ENCODE results near the gene MX1.

Gene MX1

DNA sequence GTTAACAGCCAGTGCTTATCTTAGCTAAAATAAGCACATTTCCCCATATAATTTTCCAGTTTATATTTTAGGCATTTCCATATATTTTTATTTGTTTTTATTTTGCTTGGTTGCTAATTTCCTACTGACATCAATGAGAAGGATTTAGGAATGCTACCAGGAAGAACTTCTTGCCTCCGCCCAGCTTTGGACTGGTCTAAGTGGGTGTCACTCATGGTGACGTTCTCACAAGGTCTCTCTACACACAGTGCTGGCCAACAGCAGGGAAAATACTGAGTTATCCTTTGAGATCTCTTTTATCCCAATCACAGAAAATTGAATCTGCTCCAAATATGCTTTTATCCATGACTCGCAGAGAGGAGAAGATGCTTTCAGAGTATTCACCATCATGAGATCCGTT is 13.2 kb downstream of the MX1 start:
- H3K4me3 ChIP-seq (replicated peaks; ENCODE audit: insufficient read depth, low read length): no peak overlapping the region
- H3K27me3 ChIP-seq (ENCODE audit: insufficient read depth, poor library complexity, severe bottlenecking): no peaks in the 10 kb centered on the region
- TF ChIP-seq, protein P1, sequence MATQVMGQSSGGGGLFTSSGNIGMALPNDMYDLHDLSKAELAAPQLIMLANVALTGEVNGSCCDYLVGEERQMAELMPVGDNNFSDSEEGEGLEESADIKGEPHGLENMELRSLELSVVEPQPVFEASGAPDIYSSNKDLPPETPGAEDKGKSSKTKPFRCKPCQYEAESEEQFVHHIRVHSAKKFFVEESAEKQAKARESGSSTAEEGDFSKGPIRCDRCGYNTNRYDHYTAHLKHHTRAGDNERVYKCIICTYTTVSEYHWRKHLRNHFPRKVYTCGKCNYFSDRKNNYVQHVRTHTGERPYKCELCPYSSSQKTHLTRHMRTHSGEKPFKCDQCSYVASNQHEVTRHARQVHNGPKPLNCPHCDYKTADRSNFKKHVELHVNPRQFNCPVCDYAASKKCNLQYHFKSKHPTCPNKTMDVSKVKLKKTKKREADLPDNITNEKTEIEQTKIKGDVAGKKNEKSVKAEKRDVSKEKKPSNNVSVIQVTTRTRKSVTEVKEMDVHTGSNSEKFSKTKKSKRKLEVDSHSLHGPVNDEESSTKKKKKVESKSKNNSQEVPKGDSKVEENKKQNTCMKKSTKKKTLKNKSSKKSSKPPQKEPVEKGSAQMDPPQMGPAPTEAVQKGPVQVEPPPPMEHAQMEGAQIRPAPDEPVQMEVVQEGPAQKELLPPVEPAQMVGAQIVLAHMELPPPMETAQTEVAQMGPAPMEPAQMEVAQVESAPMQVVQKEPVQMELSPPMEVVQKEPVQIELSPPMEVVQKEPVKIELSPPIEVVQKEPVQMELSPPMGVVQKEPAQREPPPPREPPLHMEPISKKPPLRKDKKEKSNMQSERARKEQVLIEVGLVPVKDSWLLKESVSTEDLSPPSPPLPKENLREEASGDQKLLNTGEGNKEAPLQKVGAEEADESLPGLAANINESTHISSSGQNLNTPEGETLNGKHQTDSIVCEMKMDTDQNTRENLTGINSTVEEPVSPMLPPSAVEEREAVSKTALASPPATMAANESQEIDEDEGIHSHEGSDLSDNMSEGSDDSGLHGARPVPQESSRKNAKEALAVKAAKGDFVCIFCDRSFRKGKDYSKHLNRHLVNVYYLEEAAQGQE (IDR thresholded peaks at IDR 0.05; ENCODE audit: insufficient replicate concordance, low read depth): no peak
- TF ChIP-seq POLR2AphosphoS5 (IDR thresholded peaks at IDR 0.05; ENCODE audit: low read depth): no peak
- no peak for TF ChIP-seq SPI1 (IDR thresholded peaks at IDR 0.05; ENCODE audit: borderline replicate concordance, low read depth)
- no peak for TF ChIP-seq GABPA (IDR thresholded peaks at IDR 0.05; ENCODE audit: low read depth)
- TF ChIP-seq CTCF (IDR thresholded peaks at IDR 0.05; ENCODE audit: insufficient read depth, low read length): no peak
- no peak overlapping the region for H3K27ac ChIP-seq (replicated peaks)
- no peak for DNase-seq (ENCODE audit: low read depth in 1 of 2, low spot score in 1 of 2)

DNA sequence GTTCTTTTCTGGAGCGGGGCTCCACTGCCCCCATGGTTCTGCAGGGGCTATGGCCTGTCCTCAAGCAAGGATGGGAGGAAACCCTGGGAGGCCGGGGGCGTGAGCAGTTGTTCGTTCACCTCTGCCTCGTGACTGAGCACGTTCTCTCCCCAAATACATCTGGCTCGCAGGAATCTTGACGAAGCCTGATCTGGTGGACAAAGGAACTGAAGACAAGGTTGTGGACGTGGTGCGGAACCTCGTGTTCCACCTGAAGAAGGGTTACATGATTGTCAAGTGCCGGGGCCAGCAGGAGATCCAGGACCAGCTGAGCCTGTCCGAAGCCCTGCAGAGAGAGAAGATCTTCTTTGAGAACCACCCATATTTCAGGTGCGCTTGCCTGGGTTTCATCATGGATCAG is 15.5 kb downstream of the MX1 start:
- no peak overlapping the region for H3K27ac ChIP-seq (replicated peaks)
- DNase-seq (ENCODE audit: low read depth in 1 of 2, low spot score in 1 of 2): no peak
- H3K27me3 ChIP-seq (ENCODE audit: insufficient read depth, poor library complexity, severe bottlenecking): no peaks in the 10 kb centered on the region
- no peak for TF ChIP-seq CTCF (IDR thresholded peaks at IDR 0.05; ENCODE audit: insufficient read depth, low read length)
- TF ChIP-seq, protein P1 (IDR thresholded peaks at IDR 0.05; ENCODE audit: insufficient replicate concordance, low read depth): no peak
- no peak for TF ChIP-seq GABPA (IDR thresholded peaks at IDR 0.05; ENCODE audit: low read depth)
- no peak for TF ChIP-seq POLR2AphosphoS5 (IDR thresholded peaks at IDR 0.05; ENCODE audit: low read depth)
- no peak for TF ChIP-seq SPI1 (IDR thresholded peaks at IDR 0.05; ENCODE audit: borderline replicate concordance, low read depth)
- H3K4me3 ChIP-seq (replicated peaks; ENCODE audit: insufficient read depth, low read length): no peak overlapping the region

- Histone ChIP-seq H3K4me3 (replicated peaks; ENCODE audit: insufficient read depth, low read length) (no peak overlapping the region), H3K27me3 (ENCODE audit: insufficient read depth, poor library complexity, severe bottlenecking) (no peaks in the 10 kb centered on the region), H3K27ac (replicated peaks) (no peak overlapping the region)
- no peak for DNase-seq (ENCODE audit: low read depth in 1 of 2, low spot score in 1 of 2)
- no peak for TF ChIP-seq POLR2AphosphoS5 (IDR thresholded peaks at IDR 0.05; ENCODE audit: low read depth)
- TF ChIP-seq, protein P1 (IDR thresholded peaks at IDR 0.05; ENCODE audit: insufficient replicate concordance, low read depth): no peak
- TF ChIP-seq GABPA (IDR thresholded peaks at IDR 0.05; ENCODE audit: low read depth): no peak
- TF ChIP-seq CTCF (IDR thresholded peaks at IDR 0.05; ENCODE audit: insufficient read depth, low read length): no peak
- TF ChIP-seq SPI1 (IDR thresholded peaks at IDR 0.05; ENCODE audit: borderline replicate concordance, low read depth): no peak
Measured at GRCh38 chr21:41442481-41443186, 16.6 kb downstream of the MX1 start.
